Activated CD4-positive, CD25-positive, alpha-beta regulatory T cell treated with anti-CD3 and anti-CD28 coated beads, Interleukin-2, amount 50 U/mL, for 16 hours (primary cell): ENCODE data around the gene TBL1XR1.

Experiments used
- DNase-seq: peaks from one replicate; pipeline ENCODE4 v3.0.0-alpha.2; 2020; ENCODE audit warnings: low read depth, low spot score

TBL1XR1 gene

DNA sequence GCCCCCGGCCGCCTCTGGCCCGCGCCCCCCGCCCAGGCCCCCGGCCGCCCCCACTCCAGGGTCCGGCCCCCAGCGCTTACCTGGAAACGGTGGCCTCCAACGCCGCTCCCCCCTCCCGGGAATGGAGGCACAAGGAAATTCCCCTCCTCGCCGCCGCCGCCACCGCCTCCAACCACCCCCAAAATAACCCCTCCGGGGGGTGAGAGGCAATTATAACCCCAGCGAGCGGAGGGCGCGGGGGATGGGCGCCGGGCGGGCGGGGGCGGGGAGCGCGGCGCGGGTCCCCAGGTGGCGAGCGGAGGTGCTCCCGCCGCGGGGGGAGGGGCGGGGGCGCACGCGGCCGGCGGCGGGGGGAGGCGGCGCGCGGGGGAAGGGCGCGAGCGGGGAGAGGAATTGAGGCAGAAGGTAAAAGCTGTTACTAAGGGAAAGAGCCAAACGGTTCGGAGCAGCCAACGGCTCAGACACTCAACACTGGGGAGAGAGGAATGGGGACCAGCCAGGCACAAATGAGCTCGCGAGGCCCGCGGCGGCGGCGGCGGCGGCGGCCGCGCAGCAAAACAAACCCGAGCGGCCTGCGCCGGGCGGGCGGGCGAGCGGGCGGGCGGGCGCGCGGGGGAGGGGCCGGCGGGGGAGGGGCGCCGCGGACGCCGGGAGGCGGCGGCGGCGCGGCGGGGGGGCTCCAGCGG lies at the start of gene TBL1XR1:
TSS of gene TBL1XR1 (minus strand) at position 442 of the 686 bp plus-strand sequence. CDS start 132,505 bp downstream, outside the sequence.
- peak; percentile 72 for DNase-seq

DNA sequence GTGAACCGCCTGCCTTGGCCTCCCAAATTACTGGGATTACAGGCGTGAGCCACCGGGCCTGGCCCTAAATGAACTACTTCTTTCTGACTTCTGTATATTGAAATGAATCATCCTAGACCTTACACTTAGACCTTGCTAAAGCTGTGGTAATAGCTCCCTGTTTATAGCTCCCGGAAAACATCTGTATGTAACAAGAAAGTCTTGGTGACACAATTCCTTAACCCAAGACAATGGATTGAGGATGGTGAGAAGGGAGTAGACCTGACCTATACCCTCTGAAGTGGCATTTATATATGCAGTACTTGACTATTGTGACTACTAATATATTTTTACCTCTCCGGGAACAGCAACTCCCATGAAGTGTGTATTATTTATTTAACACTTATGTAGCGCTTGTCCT lies 48.0 kb upstream of the TBL1XR1 start:
- no peak for DNase-seq

DNA sequence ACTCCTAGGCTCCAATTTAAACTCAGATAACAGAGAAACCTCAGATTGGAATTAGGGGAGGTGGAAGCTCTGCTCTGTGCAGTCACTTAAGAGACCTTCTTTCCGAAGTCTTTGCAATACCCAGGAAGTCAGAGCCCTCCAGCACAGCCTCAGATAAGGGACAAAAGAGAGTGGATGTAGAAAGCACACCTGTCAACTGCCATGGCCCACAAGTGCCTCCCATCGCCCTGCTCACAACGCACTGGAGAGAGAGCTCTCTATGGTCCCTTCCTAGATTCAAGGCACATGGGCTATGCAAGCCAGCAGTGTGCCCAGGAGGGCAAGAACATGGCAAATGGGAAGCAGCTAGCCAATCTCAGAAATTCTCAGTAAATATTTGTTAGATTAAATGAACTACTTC lies 47.3 kb upstream of the TBL1XR1 start:
- DNase-seq = no peak

DNA sequence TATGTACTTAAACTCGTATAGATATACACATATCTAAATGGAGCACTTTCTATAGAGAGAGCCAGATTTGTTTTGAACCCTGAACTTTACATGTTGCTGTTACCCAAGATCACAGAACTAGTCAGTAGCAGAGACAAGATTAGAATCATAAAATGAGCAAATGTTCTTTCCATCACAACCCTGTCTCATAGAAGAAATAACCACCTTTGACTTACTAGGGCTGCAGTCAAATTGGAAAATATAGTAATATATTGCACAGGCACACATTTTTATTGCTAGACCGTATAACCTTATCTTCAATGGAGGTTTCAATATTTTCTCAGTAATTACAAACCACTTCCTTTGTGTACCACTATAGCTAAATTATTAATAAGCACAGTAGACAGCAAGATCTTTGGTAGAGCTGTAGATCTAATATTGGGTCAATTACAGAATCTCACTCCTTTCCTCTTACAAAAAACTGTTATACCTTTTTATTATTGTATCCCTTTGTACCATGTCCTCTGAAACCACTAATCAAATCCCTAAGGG lies 41.5 kb upstream of the TBL1XR1 start:
- DNase-seq = no peak

DNA sequence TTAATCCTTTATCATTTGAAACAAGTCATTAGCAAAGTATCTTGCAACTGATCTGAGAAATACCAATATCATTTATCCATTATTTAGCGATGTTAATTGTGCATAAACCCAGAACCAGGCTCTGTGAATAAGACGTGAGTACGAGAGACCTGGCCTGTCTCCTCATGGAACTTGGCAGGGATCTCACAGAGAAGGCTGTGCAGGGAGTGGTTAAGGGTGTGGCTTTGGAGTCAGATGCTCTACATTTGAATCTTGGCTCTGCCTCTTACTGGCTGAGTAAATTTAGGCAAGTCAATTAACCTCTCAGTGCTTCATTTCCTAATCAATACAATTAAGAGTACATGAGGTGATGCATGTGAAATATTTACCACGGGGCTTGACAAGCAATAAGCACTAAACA lies 39.9 kb upstream of the TBL1XR1 start:
- no peak for DNase-seq

DNA sequence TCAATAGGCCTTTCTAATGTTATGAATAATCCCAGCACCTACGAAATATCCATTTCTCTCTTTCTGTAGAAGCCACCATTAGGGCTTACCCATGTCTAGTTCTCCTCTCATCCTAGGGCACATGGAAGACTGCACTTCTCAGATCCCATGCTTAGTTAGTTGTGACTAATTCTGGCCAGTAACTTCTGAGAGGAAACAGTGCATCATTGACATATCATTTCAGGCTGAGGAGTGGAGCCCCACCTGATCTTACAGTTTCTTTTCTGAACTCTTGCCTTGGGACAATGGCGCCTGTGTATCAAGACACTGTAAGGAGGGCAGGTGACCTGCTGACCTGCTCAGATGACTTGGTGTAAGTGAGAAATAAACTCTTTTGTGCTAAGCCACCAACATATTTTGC lies 39.4 kb upstream of the TBL1XR1 start:
- DNase-seq = no peak

DNA sequence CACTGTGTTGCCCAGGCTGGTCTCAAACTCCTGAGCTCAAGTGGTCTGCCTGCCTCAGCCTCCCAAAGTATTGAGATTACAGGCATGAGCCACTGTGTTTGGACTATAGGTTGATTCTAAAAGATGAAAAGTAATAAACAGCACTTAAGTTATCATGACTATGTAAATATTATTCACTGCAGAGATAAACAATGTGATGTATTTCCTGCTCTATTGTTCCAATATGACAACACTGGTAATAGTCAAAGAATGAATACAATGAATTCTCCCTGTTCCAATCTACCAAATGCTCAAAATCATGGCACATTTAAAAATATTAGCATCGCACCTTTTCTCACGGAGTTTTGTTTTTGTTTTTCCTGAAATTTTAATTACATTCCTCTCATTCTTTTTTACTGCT lies 36.8 kb upstream of the TBL1XR1 start:
- DNase-seq = no peak

DNA sequence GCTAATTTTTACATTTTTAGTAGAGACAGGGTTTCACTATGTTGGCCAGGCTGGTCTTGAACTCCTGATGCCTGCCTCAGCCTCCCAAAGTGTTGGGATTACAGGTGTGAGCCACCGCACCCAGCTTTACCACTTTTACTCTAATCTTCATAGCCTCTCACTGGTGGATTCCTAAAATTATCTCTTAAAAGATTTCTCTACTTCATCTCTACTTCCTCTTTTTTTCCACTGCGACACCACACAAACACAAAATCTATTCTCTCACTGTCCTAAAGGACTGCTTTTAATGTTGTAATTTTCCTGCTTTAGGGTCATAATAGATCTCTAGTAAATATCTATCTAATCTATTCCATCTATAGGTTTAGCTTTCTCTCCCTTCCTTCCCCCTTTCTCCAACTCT lies 34.0 kb upstream of the TBL1XR1 start:
- no peak for DNase-seq

DNA sequence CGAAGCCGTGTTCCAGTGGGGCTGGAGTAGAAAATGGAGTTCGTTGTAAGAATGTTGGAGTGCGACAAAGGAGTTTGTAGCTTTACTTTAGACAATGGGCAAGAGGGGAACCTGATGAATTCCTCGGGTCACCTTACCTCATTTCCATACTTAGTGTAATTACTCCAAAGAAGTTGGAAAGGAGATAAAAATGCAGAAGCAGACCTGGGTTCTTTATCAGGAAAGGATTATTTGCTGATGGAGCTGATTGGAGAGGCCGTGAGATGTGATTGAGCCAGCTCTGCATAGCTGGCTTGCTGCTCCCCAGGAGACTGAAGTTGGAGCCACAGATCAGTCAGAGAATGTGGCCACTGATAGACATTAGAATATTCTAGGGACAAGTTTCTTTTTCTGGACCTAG lies 33.4 kb upstream of the TBL1XR1 start:
- no peak for DNase-seq

DNA sequence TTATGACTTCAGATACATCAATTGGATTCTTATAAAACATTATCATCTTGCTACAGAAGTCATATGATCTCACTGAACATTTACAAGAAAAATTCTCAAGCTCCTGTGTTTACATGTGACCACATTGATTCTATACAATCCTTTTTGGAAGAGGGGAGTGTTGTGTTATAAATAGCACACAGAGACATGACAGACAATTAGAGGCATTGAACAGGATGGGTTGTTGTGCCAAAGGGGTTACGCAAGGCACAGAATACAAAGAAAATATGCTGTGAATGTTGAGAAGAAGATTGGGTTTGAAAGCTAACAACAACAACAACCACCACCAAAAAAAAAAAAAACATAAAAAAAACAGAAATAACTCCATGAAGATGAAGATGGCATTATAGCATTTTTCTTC lies 32.5 kb upstream of the TBL1XR1 start:
- no peak for DNase-seq

DNA sequence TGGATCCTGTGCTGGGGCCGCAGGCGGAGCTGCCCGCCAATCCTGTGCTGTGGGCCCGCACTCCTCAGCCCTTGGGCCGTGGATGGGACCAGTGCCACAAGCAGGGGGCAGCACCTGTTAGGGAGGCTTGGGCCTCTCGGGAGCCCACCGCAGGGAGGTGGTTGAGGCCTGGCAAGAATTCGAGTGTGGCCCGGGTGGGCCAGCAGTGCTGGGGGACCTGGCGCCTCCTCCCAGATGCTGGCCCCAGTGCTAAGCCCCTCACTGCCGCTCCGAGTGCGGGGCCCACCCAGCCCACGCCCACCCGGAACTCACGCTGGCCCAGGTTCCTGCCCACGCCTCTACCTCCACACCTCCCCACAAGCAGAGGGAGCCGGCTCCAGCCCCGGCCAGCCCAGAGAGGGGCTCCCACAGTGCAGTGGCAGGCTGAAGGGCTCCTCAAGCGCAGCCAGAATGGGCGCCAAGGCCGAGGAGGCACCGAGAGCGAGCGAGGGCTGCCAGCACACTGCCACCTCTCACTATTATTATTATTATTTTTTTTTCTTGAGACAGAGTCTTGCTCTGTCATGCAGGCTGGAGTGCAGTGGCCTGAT lies 31.4 kb upstream of the TBL1XR1 start:
- no peak for DNase-seq

DNA sequence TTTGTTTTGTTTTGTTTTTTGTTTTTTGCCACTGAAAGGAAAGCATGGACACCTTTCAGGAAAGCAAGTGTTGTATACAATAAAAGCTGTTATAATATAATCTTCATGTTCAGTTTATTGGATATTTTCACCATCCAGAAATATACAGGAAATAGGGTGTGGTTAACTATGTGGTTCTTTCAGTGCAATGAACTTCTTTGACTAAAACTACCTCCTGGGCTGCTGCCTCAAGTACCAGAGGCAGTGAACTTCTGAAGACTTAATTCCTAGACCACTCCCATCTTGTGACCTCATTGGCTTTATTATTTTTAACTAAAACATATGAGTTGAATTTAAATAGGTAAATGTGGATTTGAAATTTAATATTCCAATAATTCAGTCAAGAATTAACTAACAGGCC lies 27.1 kb upstream of the TBL1XR1 start:
- no peak for DNase-seq

DNA sequence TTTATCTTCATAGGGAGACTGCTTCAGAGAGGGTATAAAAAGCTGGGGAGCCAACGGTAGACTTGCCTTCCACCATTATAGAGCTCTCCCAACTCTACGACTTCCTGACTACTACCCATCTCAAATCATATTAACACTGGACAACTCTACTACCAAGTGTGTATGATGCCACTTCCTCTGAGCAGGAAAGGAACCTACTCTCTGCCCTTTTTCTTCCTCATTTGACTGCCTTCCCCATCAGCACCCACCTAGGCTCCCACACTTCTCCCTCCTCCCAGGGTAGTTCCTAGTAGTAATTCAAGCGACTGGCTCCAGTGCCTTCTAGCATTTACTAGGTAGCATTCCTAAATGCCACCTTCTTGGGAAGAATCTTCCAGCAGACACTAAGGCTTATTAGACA lies 24.5 kb upstream of the TBL1XR1 start:
- no peak for DNase-seq

DNA sequence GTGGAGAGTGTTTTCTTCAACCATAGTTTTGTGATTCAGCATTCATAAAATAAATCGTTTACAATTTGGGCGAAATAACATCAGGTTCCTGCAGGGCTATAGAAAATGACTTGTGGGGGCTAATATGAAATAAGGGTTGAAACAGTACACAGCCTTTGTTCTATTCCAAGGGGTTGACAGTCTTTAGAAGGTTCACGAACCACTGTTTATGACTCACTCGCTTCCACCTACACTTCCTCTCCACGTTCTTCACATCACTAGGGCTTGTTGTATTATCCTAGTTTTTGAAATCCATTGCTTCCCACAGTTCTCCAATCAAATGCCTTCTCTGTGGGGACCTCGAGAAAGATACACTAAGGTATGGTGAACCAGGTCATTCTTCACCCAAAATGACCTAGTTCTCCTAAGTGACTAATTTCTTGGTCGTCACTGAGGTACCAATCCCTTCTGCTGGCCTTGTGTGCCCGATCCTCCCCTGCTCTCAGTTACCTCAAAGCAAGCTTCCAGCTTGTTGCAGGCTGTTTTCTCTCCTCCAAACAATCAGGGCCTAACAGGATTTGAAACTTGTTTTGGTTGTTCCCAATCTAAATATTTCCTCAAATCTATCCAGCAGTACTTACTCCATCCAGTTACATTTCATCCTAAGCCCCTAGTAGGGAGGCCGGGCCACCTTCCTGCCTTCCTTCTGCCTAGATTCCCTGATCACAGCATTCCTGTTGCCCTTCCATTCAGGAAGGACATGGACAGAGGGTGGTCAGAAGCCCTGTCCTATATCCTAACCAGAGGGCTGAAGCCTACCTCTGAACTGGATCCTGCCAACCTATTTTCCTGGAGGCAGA lies 23.1 kb upstream of the TBL1XR1 start:
- DNase-seq = no peak

DNA sequence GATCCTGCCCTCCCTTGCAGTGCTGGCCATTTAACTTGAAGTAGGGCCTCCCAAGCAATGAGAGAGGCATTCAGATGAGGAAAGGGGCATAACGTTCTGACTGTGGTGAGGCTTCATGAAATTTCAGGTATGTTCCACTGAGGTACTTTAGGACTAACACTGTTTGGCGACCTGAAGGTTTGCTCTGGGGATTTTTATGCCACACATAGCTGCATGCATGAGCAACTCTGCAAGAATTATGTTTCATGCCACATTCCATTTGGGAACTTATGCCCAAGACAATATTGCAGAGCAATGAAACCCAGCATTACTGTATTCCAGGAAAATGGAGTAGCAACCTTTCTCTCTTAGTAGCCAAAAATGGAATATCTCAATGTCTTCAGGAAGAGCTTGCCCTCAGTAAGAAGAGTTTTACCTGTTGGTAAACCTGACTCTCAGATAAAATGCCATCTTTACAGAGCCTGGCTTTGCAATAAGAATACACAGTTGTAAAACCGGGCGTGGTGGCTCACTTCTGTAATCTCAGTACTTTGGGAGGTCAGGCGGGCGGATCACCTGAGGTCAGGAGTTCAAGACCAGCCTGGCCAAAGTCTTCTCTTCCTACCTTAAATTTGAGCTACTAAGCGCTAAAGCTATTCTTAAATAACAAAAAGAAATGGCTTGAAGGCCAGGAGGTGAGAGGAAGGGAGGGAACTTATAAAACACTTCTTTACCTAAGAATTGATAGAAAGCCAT lies 16.7 kb upstream of the TBL1XR1 start:
- no peak for DNase-seq

DNA sequence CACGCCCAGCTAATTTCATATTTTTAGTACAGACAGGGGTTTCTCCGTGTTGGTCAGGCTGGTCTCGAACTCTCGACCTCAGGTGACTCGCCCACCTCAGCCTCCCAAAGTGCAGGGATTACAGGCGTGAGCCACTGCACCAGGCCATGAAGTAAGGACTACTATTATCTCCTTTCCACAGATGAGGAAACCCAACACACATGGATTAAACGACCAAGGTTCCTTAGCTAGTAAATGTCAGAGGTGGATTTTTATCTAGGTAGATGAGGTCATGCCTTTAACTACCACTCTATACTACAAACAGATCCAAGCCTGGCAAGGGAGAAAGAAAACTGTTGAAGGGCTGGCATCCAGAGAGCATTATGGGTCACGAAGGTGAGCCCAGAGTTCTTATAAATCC lies 15.5 kb upstream of the TBL1XR1 start:
- DNase-seq = no peak

DNA sequence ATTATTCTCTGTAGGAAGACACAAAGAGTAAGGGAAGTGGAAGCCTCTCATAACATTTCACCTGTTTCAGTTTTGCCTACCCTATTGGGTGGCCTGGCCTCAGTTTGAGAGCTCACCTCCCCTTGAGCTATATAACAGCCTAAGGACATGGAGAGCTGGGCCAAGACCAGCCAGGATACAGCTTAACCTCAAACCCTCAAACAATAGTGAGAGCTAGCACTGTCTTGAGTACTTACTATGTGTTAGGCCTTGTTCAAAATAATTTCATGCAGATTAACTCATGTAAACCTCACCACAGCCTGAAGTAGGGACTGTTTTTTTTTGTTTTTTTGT lies 15.0 kb upstream of the TBL1XR1 start:
- DNase-seq = no peak

DNA sequence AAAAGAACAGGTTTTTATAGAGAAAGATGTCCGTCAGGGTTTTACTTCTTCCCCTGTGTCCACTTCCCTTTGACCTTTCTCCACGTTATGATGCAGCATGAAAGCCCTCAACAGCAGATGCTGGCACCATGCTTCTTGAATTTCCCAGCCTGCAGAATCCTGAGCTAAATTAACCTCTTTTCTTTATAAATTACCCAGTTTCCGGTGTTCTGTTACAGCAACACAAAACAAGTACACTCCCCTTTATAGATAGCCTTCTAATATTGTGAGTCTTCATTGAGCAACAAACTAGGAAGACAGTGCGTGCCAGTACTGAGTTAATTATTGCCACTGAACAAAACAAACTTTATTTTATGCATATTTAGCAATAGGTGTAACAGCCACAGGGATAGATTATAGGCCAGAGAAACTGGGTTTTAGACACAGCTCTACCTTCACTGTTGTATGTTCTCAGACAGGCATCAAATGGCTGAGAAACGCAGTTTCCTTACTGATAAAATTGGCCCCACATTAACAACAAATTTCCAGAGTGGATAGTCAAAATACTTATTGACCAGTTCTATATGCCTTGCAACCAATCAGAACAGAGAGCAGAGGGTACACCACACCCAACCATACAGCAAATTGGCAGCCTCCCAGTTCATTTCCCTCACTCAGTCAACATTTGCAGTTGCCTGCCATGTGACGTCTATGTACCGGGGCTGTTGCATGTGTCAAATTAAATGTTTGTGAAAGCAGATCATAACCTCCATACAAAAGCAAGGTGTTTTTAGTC lies 14.4 kb upstream of the TBL1XR1 start:
- DNase-seq = no peak

DNA sequence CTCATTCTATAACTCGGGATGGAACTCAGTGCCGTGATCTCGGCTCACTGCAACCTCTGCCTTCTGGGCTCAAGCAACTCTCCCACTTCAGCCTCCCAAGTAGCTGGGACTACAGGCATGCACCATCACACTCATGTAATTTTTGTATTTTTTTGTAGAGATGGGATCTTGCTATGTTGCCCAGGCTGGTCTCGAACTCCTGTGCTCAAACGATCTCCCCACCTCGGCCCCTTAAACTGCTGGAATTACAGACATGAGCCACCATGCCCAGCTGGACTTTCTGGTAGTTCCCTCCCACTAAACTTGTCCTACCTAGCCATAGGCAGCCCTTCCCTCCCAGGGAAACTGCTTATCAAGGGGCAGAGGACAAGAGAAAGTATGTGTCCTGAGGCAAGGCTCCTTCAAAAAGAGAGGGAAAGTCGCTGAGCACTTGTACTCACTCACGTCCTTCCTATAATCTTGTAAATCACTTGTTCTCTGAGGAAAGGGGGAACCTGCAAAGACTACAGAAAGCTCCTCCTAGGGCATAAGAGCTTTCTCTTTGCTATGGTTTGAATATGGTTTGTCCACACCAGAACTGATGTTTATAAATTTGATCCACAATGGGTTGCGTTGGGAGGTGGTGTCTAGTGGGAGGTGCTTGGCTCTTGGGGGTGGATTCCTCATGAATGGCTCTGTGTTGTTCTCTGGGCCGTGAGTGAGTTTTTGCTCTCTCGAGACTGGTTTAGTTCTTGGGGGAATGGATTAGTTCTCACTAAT lies 13.6 kb upstream of the TBL1XR1 start:
- DNase-seq = no peak

DNA sequence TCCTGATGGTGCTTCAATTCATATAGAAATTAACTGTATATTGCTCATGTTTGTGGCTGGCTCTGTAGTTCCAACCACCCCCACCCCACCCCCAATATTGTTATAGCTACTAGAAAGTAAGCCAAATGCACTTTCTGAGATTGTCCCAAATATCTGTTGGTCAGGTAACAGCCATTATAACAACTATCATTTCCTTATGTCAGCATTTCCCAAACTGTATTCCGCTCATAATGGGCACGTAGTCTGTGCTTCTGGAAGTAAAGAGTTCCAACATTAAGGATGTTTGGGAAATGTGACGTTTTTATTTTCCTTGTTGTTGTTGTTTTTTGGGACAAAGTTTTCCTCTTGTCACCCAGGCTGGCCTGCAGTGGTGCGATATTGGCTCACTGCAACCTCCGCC lies 12.2 kb upstream of the TBL1XR1 start:
- no peak for DNase-seq

DNA sequence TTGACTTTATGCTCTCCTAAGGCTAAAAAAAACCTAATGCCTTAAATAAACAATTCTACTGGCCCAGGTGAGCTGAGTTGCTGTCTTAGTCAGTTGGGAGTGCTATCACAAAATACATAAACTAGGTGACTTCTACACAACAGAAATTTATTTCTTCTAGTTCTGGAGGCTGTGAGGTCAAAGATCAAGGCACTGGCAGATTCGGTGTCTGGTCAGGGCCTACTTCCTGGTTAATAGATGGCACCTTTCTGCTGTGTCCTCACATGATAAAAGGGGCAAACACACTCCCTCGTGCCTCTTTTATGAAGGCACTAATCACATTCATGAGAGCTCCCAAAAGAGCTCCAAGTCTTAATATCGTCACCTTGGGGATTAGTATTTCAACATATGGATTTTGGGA lies 11.5 kb upstream of the TBL1XR1 start:
- no peak for DNase-seq
